Posterior vena cava (tissue), 2 donors: ENCODE measurements around the gene SEC14L6. TPM values are rescaled to one million over a fixed set of nuclear protein-coding genes. Genes with fewer than 3 reads are reported as not detected.
A peak's percentile ranks its signal among the peaks of the same experiment; 100 is the strongest.

ENCODE experiments used
- DNase-seq: peaks from one replicate; pipeline ENCODE4 v3.0.0-alpha.2; 2020; ENCODE audit warnings: low spot score
- intact Hi-C, 2 donors: fragments of 100-400 bp; cut with DNase I; formaldehyde crosslinking; loops; one replicate each; pipeline versions ENCODE4 v1.14.1 to v1.14.2; 2022 to 2023
- total RNA-seq, 2 donors: library from RNA; stranded (reverse); fragmentation: NEBNext Ultra II Directional; extraction: Animal tissue kit (Norgen Biotek cat#: 25700); gene quantifications; one replicate each; pipeline ENCODE4 v1.2.1, GENCODE V29; 2021
- donor health status: DM: yes; HTN: yes; CAD: no.
- donor health status: DM: yes; HTN: yes; CAD: no.

SEC14L6 gene
- total RNA-seq, 2 donors from 2014 or later = 0.10 to 0.14 TPM

DNA sequence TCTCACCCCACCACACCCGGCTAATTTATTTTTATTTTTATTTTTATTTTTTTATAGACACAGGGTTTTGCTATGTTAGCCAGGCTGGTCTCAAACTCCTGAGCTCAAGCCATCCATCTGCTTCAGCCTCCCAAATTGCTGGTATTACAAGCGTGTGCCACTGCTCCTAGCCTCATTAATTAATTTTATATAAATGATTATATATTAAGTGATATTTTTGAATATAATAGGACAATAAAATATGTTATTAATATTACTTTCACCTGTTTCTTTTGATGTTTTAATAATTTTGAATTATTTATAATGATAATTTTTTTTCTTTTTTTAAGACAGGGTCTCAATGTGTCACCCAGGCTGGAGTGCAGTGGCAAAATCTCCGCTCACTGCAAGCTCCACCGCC lies 38.9 kb downstream of the SEC14L6 start:
- intact Hi-C loops = no loop called here
- DNase-seq = no peak

- intact Hi-C loops = no loop called here
- no peak for DNase-seq
Observed at GRCh38 chr22:30506507-30506968, 40.0 kb downstream of the SEC14L6 start.

DNA sequence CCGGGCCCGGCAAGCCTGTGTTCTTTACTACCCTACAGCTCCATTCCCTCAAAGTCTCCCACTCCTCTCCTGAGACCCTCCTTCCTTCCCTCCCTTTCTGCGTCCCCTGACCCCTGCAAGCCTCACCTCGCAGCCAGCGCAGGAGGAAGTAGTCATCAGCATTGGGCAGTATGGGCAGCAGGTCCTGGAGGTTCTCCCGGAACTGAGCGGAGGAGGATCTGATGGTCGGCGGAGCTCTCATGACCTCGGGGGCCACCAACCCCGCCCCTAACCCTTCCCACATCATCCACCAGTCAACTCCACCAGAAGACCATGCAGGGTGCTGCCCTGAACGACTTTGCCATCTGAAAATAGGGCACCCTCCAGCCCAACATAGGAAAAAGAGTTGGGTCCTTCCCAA lies 43.0 kb downstream of the SEC14L6 start:
- intact Hi-C loops = no loop called here
- DNase-seq = no peak

DNA sequence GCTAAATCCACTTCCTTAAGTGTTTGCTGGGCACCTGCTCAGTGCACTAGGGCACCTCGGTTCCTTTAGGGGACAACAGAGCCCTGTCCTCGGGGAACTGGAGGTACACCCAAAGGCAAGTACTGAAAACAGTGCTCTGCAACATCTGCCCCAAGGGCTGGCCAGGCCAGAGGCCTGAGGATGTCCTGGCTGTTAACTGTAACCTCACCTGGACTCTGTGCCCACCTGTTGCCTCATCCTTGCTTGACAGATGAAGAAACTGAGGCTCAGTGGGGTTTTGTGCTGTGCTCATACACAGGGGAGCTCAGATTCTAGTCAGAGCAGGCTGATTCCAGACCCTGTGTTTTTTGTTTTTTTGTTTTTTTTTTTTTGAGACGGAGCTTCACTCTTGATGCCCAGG lies 43.6 kb downstream of the SEC14L6 start:
- no peak for DNase-seq
- intact Hi-C loops = no loop called here

- intact Hi-C loops = no loop called here
- DNase-seq = no peak
Observed at GRCh38 chr22:30502153-30502552, 44.4 kb downstream of the SEC14L6 start.

DNA sequence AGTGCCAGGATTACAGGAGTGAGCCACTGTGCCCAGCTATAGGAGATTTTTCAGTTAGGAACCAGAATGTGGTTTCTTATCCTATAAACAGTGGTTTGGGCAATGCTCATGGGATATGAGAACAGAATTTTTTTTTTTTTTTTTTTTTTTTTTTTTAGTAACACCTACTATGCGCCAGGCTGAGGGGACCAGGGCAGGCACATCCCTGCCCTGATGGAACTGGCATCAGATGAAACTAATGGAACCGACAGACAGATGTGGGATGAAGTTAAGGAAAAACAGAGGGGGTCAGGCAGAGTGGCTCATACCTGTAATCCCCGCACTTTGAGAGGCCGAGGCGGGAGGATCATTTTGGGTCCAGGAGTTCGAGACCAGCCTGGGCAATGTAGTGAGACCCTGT lies 45.9 kb downstream of the SEC14L6 start:
- intact Hi-C loops = no loop called here

GRCh38 chr22:30497466-30498150 lies 48.9 kb downstream of the SEC14L6 start:
- intact Hi-C loops = no loop called here
- DNase-seq = no peak

More for the DNA sequence above, 45.9 kb downstream of the SEC14L6 start:
- DNase-seq = no peak

- intact Hi-C loops = no loop called here
- no peak for DNase-seq
Observed at GRCh38 chr22:30495041-30495784, 51.3 kb downstream of the SEC14L6 start.

DNA sequence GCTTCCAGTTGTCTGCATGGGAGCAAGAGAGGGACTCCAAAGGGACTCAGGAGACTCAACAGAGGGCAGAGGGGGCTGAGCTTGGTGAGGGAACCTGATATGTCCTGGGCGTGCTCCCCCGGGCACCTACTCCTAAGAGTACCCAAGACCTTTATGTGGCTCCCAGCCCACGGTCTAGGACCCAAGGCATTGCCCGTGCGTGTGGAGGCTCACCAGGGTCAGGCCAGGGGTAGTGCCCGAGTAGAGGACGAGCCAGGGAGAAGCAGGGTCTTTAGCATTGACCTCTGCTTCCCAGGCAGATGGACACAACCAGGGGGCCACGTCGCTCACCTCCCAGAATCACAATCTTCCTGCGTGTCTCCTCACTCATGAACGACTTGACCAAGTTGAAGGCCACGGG lies 54.4 kb downstream of the SEC14L6 start:
- intact Hi-C loops = no loop called here

DNA sequence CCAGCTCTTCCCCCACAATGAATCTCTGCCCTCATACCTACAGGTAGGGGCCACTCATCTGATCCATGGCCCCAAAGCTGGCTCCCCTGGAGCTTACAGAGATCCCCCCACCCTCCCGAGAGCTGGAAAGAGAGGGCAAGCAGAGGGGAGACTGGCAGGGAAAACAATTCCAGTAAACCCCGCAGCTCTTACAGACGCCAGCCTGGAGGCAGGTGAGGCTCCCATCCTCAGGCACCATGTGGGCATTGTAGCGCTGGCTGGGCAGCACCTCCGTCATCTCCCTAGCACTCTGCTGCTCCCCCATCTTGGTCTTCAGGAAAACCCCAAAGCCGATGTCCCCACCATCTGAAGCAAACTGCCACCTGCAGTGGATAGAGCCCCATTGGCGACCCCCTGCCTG lies 55.2 kb downstream of the SEC14L6 start:
- no peak for DNase-seq
- intact Hi-C loops = no loop called here

More for the DNA sequence above, 54.4 kb downstream of the SEC14L6 start:
- no peak for DNase-seq

- DNase-seq = no peak
- intact Hi-C loops = no loop called here
Observed at GRCh38 chr22:30490399-30490798, 56.1 kb downstream of the SEC14L6 start.

- intact Hi-C loops = no loop called here
- no peak for DNase-seq
Observed at GRCh38 chr22:30488121-30488520, 58.4 kb downstream of the SEC14L6 start.

GRCh38 chr22:30486661-30487115 lies 59.9 kb downstream of the SEC14L6 start:
- DNase-seq = no peak
- intact Hi-C loops = no loop called here

DNA sequence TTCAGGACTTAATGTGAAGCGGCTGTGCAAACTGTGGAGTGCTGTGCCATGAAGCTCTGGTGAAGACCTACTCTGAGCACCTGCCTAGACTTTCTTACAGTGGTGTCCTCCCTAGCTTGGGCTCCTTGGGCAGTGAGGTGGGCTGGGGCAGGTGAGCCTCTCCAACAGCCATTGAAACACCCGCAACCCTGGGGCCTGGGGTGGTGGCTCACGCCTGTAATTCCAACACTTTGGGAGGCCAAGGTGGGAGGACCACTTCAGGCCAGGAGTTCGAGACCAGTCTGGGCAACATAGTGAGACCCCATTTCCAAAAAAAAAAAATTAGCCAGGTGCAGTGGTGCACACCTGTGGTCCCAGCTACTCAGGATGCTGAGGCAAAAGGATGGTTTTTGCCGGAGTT lies 60.4 kb downstream of the SEC14L6 start:
- intact Hi-C loops = no loop called here
- no peak for DNase-seq

GRCh38 chr22:30485362-30485988 lies 61.1 kb downstream of the SEC14L6 start:
- intact Hi-C loops = no loop called here
- DNase-seq = peak; percentile 87

GRCh38 chr22:30483169-30483568 lies 63.4 kb downstream of the SEC14L6 start:
- no peak for DNase-seq
- intact Hi-C loops = no loop called here

DNA sequence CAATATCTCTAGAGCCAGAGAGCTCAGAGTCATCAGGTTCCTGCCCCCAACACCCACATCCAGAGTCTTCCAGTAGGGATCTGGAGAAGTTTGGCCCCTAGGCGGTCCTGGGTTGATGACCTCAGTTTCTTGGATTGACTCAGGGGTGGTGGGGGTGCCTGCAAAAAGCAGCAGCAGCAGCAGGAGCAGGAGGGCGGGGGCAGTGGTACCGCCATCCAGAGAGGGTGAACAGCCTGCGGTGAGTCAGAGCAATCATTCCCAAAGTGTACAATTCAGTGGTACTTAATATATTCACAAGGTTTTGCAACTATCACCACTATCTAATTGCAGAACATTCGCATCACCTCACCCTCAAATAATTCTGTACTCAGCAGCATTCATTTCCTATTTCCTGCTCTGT lies 64.8 kb downstream of the SEC14L6 start:
- no peak for DNase-seq
- intact Hi-C loops = no loop called here

DNA sequence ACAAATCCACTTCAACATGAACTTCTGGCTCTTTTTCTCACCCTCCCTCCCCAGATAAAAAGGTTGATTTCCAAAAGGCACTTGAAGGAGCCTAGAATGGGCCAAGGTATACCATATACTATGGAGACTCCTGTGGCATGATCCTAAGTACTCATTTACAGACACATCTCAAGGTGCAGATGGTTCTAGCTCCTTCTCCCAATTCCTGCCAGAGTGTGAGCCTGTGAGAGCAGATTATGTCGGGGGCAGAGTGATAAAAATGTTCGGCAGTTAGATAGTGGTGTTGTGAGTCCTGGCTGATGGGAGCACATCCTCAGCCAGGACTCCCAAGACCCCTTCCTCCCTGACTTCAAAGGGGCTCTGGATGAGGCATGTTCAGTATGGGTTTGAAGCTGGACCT lies 66.6 kb downstream of the SEC14L6 start:
- intact Hi-C loops = no loop called here
- DNase-seq = no peak

- intact Hi-C loops = no loop called here
- DNase-seq = no peak
Observed at GRCh38 chr22:30474683-30475424, 71.7 kb downstream of the SEC14L6 start.

DNA sequence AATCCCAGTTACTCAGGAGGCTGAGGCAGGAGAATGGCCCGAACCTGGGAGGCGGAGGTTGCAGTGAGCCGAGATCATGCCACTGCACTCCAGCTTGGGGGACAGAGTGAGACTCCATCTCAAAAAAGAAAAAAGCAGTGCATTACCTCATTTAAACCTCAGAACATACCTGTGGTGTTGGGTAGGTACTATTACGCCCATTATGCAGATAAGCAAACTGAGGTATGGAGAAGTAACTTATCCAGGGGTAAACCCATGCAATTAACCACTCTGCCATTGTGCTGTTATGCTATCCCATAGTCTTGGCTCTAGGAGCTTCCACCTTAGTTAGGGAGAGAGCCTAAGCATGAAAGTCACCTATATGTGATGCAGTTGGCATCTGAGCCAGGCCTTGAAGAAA lies 72.4 kb downstream of the SEC14L6 start:
- intact Hi-C loops = no loop called here
- no peak for DNase-seq
